ENCODE results near the gene MEX3A.

GRCh38 chr1:156081917-156082308 is 352 bp downstream of the MEX3A start:
- TF ChIP-seq CTCF (IDR thresholded peaks at IDR 0.05) (no peak), POLR2A (IDR thresholded peaks at IDR 0.05) (no peak), EP300 (IDR thresholded peaks at IDR 0.05) (no peak)

Measured in tibial nerve (tissue), 4 donors.